Gastrocnemius medialis (tissue), 4 donors: ENCODE measurements around the gene WWOX. TPM values are rescaled to one million over a fixed set of nuclear protein-coding genes. Genes with fewer than 3 reads are reported as not detected.

Experiments
- ATAC-seq, 2 donors: fragments of 150-250 bp; one replicate each; pipeline ENCODE4 v1.9.1; 2016
- DNase-seq, 2 donors: peaks; one replicate each; pipeline ENCODE4 v3.0.0-alpha.2; 2019
- H3K27ac ChIP-seq, 4 donors: fragments of 200-600 bp; sonication (generic); 1 replicate in 1 of 4; 2 replicates in 3 of 4; pipeline ENCODE4 v1.5.1; 2016 to 2018; ENCODE audit warnings: mild to moderate bottlenecking in 2 of 4, moderate library complexity in 1 of 4
- H3K27me3 ChIP-seq, 3 donors: fragments of 200-600 bp; sonication (generic) in 2 of 3; 1 replicate in 1 of 3; 2 replicates in 2 of 3; pipeline versions ENCODE4 v1.5.1 to v1.6.0; 2016 to 2019; ENCODE audit warnings: mild to moderate bottlenecking in 1 of 3, moderate library complexity in 1 of 3
- H3K36me3 ChIP-seq, 2 donors: fragments of 200-600 bp; sonication (generic) in 1 of 2; one replicate each; pipeline ENCODE4 v1.5.1; 2017 to 2018
- H3K4me1 ChIP-seq, 2 donors: fragments of 200-600 bp; sonication (generic) in 1 of 2; one replicate each; pipeline ENCODE4 v1.5.1; 2016 to 2017; ENCODE audit warnings: mild to moderate bottlenecking in 2 of 2
- H3K4me3 ChIP-seq, 4 donors: fragments of 200-600 bp; sonication (generic) in 3 of 4; 1 replicate in 1 of 4; 2 replicates in 3 of 4; pipeline ENCODE4 v1.5.1; 2016 to 2019; ENCODE audit warnings: mild to moderate bottlenecking in 2 of 4
- H3K9me3 ChIP-seq, 3 donors: fragments of 200-600 bp; sonication (generic) in 2 of 3; 1 replicate in 1 of 3; 2 replicates in 2 of 3; pipeline ENCODE4 v1.5.1; 2016 to 2019
- CTCF ChIP-seq, 5 experiments: fragments of 450-650 bp in 3 of 5; fragments of 200-600 bp in 2 of 5; sonication (generic) in 2 of 5; IDR thresholded peaks in 4 of 5; conservative IDR thresholded peaks in 1 of 5; 1 replicate in 4 of 5; 2 replicates in 1 of 5; pipeline ENCODE4 v1.5.1; 2016 to 2019; ENCODE audit warnings: antibody characterized with exemption in 5 of 5, mild to moderate bottlenecking in 3 of 5, moderate library complexity in 3 of 5
- POLR2A ChIP-seq, 2 donors: fragments of 450-650 bp; IDR thresholded peaks; one replicate each; pipeline ENCODE4 v1.6.1; 2017; ENCODE audit warnings: antibody characterized with exemption in 2 of 2, mild to moderate bottlenecking in 2 of 2, moderate library complexity in 2 of 2
- in situ Hi-C, 4 donors: fragments of 200-750 bp; cut with MboI; loops; one replicate each; pipeline versions ENCODE4 v1.15.0 to v1.8.0; 2017; ENCODE audit warnings: low sequenced_read_pairs in 4 of 4
- intact Hi-C: fragments of 100-400 bp; cut with DNase I; formaldehyde crosslinking; loops from one replicate; pipeline ENCODE4 v1.15.1; 2023; ENCODE audit warnings: low total_unique reads
- total RNA-seq, 4 donors: library from RNA; depleted of rRNA; stranded (reverse); fragments of >200 nt; gene quantifications; one replicate each; pipeline versions ENCODE4 v1.1.0 to v1.2.3, GENCODE V29; 2016

WWOX gene
- total RNA-seq, 4 donors from 2014 or later: 3.3 to 13.0 (median 6.0) TPM

GRCh38 chr16:78206623-78207223 is 107.3 kb downstream of the WWOX start:
- in situ Hi-C loops: no loop called here
- H3K4me3 ChIP-seq: no peak overlapping the region
- no peak for DNase-seq
- no peaks in the 10 kb centered on the region for H3K36me3 ChIP-seq
- H3K27me3 ChIP-seq: no peaks in the 10 kb centered on the region
- intact Hi-C loops: no loop called here
- no peaks in the 10 kb centered on the region for H3K4me1 ChIP-seq
- TF ChIP-seq CTCF (IDR thresholded peaks at IDR 0.05 in 4 of 5, conservative IDR thresholded peaks at IDR 0.05 in 1 of 5): no peak
- no peak overlapping the region for H3K27ac ChIP-seq
- no peak for ATAC-seq
- no peaks in the 10 kb centered on the region for H3K9me3 ChIP-seq

GRCh38 chr16:78209951-78210661 is 110.7 kb downstream of the WWOX start:
- ATAC-seq (no peak), DNase-seq (no peak)
- Histone ChIP-seq H3K4me1 (no peaks in the 10 kb centered on the region), H3K27ac (no peak overlapping the region), H3K36me3 (no peaks in the 10 kb centered on the region), H3K27me3 (no peaks in the 10 kb centered on the region), H3K9me3 (no peaks in the 10 kb centered on the region), H3K4me3 (no peak overlapping the region)
- TF ChIP-seq CTCF (IDR thresholded peaks at IDR 0.05 in 4 of 5, conservative IDR thresholded peaks at IDR 0.05 in 1 of 5) (no peak), POLR2A (IDR thresholded peaks at IDR 0.05) (no peak)
- intact Hi-C loops: no loop called here
- in situ Hi-C loops: no loop called here

- intact Hi-C loops (no loop called here), in situ Hi-C loops (no loop called here)
- Histone ChIP-seq H3K36me3 (no peaks in the 10 kb centered on the region), H3K27me3 (no peaks in the 10 kb centered on the region), H3K9me3 (no peaks in the 10 kb centered on the region), H3K4me1 (no peaks in the 10 kb centered on the region), H3K4me3 (no peak overlapping the region), H3K27ac (no peak overlapping the region)
- TF ChIP-seq CTCF (IDR thresholded peaks at IDR 0.05 in 4 of 5, conservative IDR thresholded peaks at IDR 0.05 in 1 of 5) (no peak), POLR2A (IDR thresholded peaks at IDR 0.05) (no peak)
- no peak for ATAC-seq
- no peak for DNase-seq
Observed at GRCh38 chr16:78211020-78211599, 111.7 kb downstream of the WWOX start.

- DNase-seq (no peak), ATAC-seq (no peak)
- H3K4me3 ChIP-seq: no peak overlapping the region
- H3K36me3 ChIP-seq: no peaks in the 10 kb centered on the region
- H3K9me3 ChIP-seq: no peaks in the 10 kb centered on the region
- intact Hi-C loops (no loop called here), in situ Hi-C loops (no loop called here)
- H3K4me1 ChIP-seq: no peaks in the 10 kb centered on the region
- H3K27me3 ChIP-seq: no peaks in the 10 kb centered on the region
- no peak overlapping the region for H3K27ac ChIP-seq
- no peak for TF ChIP-seq POLR2A (IDR thresholded peaks at IDR 0.05)
- TF ChIP-seq CTCF (IDR thresholded peaks at IDR 0.05 in 4 of 5, conservative IDR thresholded peaks at IDR 0.05 in 1 of 5): no peak
Observed at GRCh38 chr16:78211946-78212345, 112.5 kb downstream of the WWOX start.
